ENCODE data around the gene GBA3.

GBA3 gene

DNA sequence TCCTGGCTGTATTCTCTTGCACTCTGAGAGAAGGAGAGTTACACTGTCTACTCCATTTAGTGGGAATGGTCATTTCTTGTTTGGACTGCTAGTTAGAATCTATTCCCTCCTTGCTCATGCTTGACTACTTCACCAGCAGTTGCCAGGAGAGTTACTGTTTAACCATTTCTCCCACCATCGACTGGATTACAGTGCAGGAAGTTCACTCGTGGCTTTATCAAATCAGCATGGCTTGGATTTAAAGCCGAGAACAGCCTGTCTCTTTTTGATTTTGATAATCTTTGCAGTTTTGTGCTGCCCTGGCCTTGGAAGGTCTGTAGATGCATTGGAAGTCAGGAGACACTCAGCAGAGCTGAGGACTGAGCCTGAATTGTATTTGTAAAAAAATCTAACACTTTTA is 3.2 kb downstream of the GBA3 start:
- DNase-seq (ENCODE audit: low read depth) = no peak

DNA sequence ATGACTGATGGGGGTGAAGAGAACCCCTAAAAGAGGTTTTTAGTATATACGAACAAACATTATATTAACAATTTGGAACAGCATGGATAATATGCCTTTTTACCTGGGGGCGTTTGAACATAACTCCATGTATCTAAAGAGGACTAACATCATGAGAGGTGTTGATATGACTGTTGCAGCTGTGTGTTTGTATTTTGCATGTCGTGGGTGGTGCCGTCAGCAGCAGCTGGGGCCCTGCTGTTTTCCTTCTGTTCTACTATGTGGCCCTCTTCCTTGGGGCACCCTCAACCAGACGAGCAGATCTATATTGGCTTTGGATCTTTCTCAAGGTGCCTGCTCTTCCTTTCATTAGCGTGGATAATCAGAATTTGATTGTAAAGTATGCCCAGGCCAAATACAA is 11.2 kb downstream of the GBA3 start:
- DNase-seq (ENCODE audit: low read depth) = no peak

DNA sequence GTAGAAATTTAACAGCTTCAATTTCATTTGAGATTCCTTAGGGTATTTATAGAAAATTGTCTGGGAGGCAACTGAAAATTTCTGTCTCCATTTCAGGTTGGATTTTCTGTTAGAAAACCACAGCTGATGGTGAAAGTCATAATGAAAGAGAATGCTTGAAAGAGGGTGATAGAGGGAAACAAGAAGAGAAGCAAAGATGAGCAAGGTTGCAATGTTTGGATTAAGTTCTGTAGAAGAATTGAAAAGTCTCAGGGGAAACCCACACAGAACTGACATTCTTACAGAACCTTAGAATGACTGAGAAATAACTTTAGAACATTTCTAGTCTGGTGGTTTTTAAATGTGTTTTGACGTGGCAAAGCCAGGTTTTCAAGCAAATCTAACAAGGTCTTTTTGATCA is 14.7 kb downstream of the GBA3 start:
- DNase-seq (ENCODE audit: low read depth) = no peak

DNA sequence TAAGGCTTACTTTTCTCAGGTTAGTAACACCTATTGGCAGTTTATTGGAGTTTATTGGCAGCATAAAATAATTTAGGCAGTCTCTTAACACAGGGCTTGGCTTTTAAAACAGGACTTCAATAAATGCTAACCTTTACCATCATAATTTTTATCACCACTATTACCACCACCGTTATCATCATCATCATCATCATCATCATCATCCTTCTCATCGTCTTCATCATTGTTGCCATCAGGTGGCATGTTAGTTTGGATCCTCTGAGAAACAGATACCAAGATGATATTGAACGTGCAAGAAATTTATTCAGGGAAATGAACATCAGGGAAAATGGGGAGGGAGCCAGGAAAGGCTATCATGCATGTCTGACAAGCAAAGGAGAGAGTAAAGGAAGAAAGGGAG is 16.2 kb downstream of the GBA3 start:
- DNase-seq (ENCODE audit: low read depth) = no peak

DNA sequence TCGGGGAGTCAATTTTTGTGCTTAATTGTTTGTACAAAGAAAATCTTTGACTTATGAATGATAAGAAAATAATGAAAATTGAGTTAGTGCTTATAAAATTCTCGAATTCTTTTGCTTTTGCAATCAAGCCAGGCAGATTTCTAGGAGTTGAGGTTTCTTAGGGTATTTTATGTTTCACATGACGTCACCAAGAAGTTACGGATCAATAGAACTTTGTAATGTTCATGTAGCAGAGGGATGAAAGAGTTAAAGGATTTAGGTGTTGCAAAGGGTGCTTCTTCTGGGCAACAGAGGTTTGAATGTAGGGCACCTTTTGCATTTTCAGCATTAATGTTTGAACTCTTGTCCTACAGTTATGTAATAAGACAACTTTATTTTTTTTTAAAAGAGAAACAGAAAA is 19.4 kb downstream of the GBA3 start:
- DNase-seq (ENCODE audit: low read depth) = no peak

DNA sequence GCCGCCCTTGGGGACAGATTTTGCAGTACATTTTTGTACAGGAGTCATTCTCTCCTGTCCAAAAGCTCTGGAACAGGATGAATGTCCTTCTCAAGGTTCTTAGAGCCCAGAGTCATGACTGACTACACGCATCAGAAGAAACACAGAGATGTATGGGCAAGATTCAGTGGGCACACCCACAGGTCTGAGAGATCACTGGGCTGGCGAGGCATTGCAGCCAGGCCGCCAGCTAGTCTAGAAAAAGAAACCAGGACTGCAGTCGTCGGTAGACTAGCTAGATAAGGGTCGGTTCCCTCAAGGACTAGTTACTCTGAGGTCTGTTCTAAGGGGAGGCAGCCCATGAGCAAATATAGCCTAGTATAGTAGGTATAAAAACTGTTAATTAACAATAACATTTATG is 19.8 kb downstream of the GBA3 start:
- no peak for DNase-seq (ENCODE audit: low read depth)

DNA sequence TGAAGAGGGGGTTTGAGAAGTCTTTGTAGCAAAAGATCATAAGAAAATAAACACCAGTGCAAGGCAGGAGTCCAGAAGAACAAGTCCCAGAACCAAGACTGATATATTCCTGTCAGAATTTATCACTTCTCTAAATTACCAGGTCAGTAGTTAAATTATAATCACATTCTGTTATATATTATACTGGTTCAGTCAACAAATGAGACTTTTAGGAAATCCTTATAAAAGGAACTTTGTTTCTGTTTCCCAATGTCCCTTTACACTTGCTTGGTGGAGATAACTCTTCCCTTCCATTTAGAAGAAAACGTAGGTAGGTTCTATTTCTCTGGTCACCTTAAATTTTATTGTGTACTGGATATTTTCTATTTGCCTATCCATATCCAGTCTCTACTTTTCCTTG is 21.1 kb downstream of the GBA3 start:
- no peak for DNase-seq (ENCODE audit: low read depth)

DNA sequence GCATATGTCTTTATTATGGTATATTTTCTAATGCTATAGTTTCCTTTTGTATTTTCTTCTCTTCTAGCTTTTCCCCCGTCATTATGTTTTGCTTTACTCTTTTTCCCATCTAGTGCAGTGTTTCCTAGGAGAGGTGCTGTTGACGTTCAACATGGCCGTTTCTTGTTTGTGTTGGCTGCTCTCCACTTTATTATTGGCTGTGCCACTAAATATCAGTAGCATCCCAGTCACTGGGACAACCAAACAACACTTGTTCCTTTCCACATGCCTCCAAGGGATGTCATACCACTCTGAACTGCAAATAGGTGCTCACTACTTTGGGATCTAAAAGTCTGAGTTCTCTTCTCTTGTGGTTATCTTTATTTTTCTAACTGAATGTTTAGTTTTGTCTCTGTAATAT is 26.5 kb downstream of the GBA3 start:
- DNase-seq (ENCODE audit: low read depth) = no peak

DNA sequence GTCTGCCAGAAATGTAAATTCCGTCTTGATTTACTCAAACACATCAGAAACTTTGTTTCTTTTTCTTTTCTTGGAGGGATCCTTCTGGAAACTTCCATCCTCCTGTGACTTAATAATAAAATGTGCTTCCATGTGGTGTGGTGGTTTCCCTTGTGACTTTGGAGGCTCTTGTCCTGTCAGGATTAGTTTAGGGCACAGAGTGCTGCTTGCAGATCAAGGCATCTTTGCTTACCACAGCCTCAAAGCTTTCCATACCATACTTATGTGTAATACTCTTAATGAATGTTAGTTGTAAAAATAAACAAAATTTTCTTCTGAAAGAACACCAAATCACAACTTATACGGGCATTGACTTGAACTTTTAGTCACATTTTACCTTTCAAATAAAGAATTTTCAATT is 27.4 kb downstream of the GBA3 start:
- DNase-seq (ENCODE audit: low read depth) = peak; percentile 74

DNA sequence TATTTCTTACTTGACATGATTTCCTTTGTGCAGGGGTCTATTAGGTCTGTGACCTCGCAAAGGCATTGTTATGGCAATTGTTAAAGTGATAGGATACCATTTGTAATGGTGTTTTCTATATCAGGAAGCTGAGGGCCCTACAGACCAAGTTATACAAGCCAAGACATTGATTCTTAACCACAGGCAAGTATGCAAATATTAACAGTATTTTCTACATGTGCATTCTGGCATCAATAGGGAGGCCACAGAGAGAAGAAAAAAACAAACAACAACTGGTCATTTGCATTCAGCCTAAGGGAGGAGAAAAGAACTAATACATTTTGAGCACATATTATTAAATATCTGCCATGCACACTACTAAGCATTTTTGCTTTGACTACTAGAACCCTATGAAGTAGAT is 28.5 kb downstream of the GBA3 start:
- DNase-seq (ENCODE audit: low read depth) = no peak

DNA sequence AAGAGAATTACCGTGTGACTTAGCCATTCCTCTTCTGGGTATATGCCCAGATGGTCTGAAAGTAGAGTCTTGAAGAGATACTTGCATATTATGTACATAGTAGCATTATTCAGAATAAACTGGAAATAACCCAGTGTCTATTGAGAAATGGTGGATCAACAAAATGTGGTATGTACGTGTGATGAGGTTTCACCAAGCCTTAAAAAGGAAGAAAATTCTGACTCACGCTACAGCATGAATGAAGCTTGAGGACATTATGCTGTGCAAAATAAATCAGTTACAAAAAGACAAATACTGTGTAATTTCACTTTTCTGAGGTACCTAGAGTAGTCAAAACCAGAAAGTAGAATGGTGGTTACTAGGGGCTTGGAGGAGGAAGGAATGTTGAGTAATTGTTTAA is 37.3 kb downstream of the GBA3 start:
- DNase-seq (ENCODE audit: low read depth) = no peak

DNA sequence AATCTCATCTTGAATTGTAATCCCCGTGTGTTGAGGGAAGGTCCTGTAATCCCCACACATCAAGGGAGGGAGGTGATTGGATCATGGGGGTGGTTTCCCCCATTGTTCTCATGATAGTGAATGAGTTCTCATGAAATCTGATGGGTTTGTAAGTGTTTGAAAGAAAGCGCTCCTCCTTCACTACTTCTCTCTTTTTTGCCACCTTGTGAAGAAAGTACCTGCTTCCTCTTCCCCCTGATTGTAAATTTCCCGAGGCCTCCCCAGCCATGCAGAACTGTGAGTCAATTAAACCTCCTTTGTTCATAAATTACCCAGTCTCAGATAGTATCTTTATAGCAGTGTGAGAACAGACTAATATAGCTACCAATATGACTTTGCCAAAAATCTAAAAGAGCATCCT is 41.1 kb downstream of the GBA3 start:
- no peak for DNase-seq (ENCODE audit: low read depth)

DNA sequence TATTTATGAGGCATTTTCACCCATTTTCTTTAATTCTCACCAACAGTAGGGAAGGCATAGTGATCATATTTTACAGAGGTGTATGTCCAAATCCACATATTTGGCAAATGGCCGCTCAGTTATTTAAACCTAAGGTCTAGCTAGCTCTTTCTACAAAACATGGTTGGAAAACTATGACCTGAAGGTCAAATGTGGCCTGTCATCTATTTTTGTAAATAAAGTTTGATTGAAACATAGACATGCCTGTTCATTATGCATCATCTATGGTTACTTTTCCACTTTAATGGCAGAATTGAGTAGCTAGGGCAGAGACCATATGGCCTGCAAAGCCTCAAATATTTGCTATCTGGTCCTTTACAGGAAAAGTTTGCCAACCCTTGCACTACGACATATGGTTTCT is 44.2 kb downstream of the GBA3 start:
- no peak for DNase-seq (ENCODE audit: low read depth)

DNA sequence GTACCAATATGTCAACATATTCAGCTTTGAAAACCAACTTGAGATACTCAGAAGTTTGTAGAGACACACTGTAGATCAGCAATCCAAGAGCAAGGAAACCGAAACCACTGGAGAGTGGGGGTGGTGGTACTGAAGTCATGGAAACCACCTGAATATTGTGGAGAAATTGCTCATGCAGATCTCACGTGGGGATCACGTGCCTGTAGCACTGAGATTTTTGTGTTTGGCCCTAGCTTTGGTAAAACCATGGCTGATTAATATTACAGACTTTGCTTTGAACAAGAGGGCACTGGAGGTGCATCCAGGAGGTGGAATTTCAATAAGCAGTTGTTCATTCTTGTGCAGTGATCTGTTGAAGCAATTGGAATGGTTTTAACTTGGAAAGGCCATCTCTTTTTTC is 47.2 kb downstream of the GBA3 start:
- no peak for DNase-seq (ENCODE audit: low read depth)

DNA sequence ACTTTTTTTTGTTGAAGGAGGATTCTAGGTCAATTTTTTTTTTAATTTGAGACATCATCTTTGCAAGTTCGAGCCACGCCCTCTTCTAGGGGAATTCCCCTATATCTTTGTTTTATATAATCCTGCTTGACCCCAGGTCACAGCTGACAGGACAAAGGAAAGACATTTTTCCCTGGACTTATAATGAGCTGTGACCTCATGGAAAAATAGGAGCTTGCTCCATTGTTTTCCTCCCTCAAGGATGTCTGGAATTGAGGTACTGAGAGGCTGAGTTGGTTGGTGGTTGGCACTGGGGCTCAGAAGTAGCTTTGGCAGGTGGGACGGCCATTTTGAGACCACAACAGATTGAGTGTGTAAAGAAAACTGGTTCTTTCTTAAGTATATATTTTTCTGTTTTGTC is 49.0 kb downstream of the GBA3 start:
- no peak for DNase-seq (ENCODE audit: low read depth)

DNA sequence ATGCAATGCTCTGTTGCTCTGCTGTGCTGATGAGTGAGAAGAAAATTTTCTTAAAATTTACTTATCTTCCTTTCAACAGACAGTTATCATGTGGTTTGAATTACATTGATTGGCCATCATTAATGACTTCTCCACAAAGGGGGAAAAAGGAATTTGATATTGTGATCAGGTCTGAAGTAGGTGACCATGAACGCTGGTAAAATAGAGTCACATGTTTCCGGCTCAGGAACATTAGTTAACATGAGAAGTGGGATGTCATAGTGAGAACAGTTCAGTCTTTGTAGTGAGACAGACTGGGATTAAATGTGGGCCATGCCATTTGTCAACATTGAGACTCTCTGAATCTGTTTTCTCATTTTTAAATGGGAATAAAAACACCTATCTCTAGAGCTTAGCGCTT is 50.6 kb downstream of the GBA3 start:
- DNase-seq (ENCODE audit: low read depth) = no peak

DNA sequence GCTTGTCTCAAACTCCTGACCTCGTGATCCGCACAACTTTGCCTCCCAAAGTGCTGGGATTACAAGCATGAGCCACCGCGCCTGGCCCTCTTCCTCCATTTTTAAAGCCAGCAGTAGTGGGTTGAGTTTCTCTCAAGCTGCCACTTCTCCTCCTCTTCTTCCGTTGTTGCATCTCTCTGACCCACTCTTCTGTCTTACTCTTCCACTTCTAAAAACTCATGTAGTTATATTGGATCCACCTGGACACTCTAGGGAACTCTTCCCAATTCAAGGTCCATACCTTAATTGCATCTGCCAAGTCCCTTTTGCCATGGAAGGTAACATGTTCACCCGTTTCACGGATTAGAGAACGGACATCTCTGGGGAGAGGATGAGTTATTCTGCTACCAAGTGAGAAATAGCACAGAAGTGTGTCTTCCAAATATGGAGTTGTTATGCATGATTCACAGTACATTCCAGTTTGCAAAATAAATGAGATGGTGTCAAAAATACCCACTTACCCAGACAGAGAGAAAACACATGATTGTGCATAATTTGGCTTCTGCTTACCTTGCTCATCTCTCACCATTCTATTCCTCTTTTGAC is 51.8 kb downstream of the GBA3 start:
- no peak for DNase-seq (ENCODE audit: low read depth)

DNA sequence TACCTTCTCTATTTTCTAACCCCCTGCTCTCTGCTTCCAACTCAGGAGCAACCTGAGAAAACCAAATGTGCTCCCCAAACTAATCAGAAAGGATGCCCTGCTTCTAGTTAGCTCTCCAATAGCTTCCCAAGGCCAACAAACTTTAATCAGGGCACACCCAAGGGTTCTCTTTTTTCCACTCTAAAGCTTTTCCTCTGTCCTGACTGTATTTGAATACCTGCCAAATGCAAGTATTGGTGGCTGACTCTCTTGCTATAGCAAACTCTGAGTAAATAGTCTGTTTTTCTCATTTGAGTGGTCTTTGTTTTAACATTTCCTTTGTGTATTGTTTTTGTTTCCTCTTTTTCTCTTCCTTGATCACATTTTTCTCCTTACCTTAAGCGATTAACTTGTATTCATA is 52.5 kb downstream of the GBA3 start:
- no peak for DNase-seq (ENCODE audit: low read depth)

DNA sequence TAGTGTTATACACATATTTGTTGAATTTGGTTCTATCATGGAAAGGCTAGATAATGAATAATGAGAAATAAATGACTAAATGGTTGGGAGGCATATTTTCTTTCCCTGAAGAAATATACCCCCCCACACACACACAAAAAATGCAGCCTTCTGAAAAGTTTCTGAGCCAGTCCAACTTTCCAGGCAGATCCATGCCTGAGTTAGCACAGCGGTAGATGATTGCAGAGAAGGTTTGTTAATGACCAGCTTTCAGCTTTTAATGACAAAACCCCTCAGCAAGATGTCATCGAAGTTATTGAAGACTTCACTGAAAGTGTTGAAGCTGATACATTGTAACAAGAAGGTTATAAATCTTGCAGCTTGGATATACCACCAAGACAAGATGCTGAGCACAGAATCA is 61.4 kb downstream of the GBA3 start:
- no peak for DNase-seq (ENCODE audit: low read depth)

DNA sequence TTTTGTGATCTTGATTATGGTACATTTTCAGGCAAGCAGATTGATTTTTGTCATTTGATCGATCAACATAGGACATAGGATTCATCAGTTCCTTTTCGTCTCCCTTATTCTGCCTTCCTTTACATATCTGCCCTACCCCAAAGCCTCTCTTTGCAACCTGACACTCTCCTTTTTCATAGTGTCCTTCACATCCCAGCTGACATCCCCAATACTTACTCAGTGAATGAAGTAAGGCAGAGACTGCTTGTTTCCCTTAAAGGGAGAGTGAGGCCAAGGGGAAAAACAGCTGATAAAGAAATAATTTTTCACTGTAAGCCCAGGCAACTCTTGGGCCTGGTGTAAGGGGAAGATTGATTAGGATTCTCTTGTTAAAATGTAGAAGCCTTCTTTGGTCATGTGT is 69.8 kb downstream of the GBA3 start:
- no peak for DNase-seq (ENCODE audit: low read depth)

DNA sequence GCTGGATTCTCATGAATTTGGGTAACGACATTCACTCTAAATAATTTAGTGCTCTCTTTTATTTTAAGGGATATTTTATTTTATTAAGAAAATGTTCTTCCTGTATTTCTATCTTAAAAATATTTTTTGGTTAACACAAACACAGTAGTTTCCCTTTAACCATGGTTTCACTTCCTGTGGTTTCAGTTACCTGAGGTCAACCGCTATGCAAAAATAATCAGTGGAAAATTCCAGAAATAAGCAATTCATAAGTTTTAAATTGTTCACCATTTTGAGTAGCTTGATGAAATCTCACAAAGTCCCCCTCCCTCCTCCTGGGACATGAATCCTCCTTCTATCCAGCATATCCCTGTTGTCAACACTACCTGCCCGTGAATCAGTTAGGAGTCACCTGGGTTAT is 71.4 kb downstream of the GBA3 start:
- no peak for DNase-seq (ENCODE audit: low read depth)

DNA sequence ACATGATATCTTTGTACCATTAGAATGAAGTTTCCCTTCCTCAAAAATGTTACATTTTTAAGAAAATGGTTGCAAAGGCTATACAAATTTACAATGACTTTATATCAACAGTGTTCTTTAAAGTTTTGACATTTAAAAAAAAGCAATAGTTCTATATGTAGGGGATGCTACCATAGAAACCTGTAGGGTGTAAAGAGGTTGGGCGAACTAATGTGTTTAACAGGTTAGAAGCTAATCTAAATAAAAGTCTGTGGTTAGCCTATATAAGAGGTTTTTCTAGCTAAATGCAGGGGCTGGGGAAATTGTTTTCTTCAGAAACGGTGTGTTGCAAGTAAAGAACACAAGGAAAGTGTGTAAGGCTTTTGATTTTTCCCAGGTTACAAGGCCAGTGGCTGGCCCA is 73.3 kb downstream of the GBA3 start:
- no peak for DNase-seq (ENCODE audit: low read depth)

DNA sequence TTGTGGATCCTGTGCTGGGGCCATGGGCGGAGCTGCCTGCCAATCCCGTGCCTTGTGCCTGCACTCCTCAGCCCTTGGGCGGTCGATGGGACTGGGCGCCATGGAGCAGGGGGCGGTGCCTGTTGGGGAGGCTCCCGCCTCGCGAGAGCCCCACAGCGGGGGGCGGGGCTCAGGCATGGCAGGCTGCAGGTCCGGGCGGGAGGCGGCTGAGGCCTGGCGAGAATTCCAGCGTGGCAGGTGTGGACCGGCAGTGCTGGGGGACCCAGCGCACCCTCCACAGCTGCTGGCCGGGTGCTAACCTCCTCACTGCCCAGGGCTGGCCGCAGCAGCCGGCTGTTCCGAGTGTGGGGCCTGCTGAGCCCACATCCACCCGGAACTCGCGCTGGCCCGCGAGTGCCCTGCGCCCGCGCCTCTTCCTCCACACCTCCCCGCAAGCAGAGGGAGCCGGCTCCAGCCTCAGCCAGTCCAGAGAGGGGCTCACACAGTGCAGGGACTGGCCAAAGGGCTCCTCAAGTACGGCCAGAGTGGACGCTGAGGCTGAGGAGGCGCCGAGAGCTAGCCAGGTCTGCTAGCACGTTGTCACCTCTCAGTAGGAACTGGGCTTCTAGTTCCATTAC is 85.9 kb downstream of the GBA3 start:
- no peak for DNase-seq (ENCODE audit: low read depth)

DNA sequence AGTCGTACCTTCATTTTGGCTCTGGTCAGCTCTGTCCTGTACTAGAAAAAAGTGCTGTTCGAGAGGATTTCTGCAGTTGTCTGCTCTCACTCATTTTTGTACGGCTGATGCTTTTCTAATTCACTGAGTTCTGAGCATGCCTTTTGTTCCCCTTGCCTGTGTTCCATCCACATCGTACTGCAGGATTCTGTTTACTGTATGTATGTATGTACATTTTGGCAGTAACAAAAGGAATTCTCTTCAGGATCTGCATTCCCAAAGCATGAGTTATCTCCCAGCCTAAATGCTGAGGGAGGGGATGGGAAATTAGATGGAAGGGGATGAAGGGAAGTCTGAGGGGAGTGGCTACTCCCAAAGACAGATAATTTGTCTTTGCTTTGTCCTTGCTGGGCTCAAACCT is 87.6 kb downstream of the GBA3 start:
- DNase-seq (ENCODE audit: low read depth) = no peak

DNA sequence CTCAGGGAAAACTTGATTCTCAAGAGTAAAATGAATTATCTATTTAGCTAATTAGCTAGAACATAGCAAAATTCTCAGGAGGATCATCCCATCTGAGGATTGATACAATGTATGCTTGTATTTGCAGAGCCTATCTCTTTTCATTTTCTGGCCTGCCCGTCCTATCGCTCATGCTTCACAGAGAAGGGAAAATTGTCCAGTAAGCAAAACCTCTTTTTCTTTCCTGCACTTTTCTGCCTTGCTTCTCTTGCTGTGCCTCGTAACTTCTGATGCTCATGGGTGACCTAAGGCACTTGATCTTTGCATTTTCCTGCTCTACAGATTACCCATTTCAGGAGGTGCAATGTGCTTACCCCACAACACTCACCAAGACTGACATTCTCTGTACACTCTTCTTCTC is 88.1 kb downstream of the GBA3 start:
- DNase-seq (ENCODE audit: low read depth) = no peak

All from non-pigmented ciliary epithelial cell (primary cell).